Stomach (tissue), 4 donors: ENCODE results near the gene CISH.
A peak's percentile ranks its signal among the peaks of the same experiment; 100 is the strongest.

Experiments
- CTCF ChIP-seq, 7 experiments: fragments of 450-650 bp in 4 of 7; fragments of 200-600 bp in 3 of 7; sonication (generic) in 3 of 7; IDR thresholded peaks; one replicate each; pipeline ENCODE4 v1.5.1; 2016 to 2019; ENCODE audit warnings: antibody characterized with exemption in 7 of 7, control low read depth in 2 of 7, mild to moderate bottlenecking in 1 of 7
- EP300 ChIP-seq: sonication (generic); formaldehyde crosslinking; IDR thresholded peaks from one replicate; pipeline ENCODE4 v1.6.1; 2017; ENCODE audit warnings: antibody characterized with exemption
- POLR2AphosphoS5 ChIP-seq, 3 donors: sonication (generic); formaldehyde crosslinking; IDR thresholded peaks; one replicate each; pipeline ENCODE4 v1.6.1; 2016; ENCODE audit warnings: antibody characterized with exemption in 3 of 3

GRCh38 chr3:50616770-50617095 is 5.2 kb upstream of the CISH start:
- TF ChIP-seq POLR2AphosphoS5 (IDR thresholded peaks at IDR 0.05), result peak in 2 of 3 donors; percentile 15 to 19
- no peak for TF ChIP-seq CTCF (IDR thresholded peaks at IDR 0.05)
- TF ChIP-seq EP300, result no peak
